GM12878 (cell line): ENCODE data around the gene NAT8L. TPM values are rescaled to one million over a fixed set of nuclear protein-coding genes. Genes with fewer than 3 reads are reported as not detected.

Experiments used
- ATAC-seq: fragments of 200-7000 bp; cut with Tn5 transposase; 3 replicates; pipeline ENCODE4 v1.9.1; 2020; ENCODE audit warnings: mild to moderate bottlenecking, moderate library complexity
- BruUV-seq: library from RNA; stranded (reverse); fragments of 400-500 nt; replicated peaks from 2 replicates; lab custom pipeline; 2021; lab: Mats Ljungman, UMichigan
- CTCF ChIA-PET: fragments of 300-600 bp; sonication (Branson Sonifier 250); formaldehyde crosslinking; extraction: SDS; loops from one replicate; lab custom pipeline; 2021; ENCODE audit warnings: inconsistent platforms; lab: Yijun Ruan, JAX
- POLR2A ChIA-PET: fragments of 350-600 bp; formaldehyde crosslinking; extraction: SDS; loops from one replicate; lab custom pipeline; 2021; ENCODE audit warnings: inconsistent platforms; lab: Charles Lee
- RAD21 ChIA-PET: fragments of 300-600 bp; sonication (Branson Sonifier 250); formaldehyde crosslinking; loops from one replicate; lab custom pipeline; 2023; ENCODE audit warnings: antibody characterized with exemption; ENCODE audit not compliant: unreplicated experiment; lab: Charles Lee
- SMC1A ChIA-PET: fragments of 300-600 bp; sonication (Branson Sonifier 250); formaldehyde crosslinking; loops from one replicate; lab custom pipeline; 2023; ENCODE audit not compliant: unreplicated experiment, uncharacterized antibody; lab: Charles Lee
- DNase-seq: peaks from one replicate; pipeline ENCODE4 v3.0.0-alpha.2; 2011; ENCODE audit warnings: low read depth, low spot score
- FAIRE-seq: peaks from 3 replicates; lab custom pipeline; 2011; peaks lifted over from hg19 to GRCh38; lab: Jason Lieb, UNC
- H2AFZ ChIP-seq: 2 replicates; pipeline ENCODE4 v1.6.0; 2011; ENCODE audit warnings: low read depth, low read length, control low read depth; ENCODE audit not compliant: control insufficient read depth
- H3K27ac ChIP-seq: 2 replicates; pipeline ENCODE4 v1.5.1; 2011; ENCODE audit warnings: control low read depth; ENCODE audit not compliant: control insufficient read depth, insufficient read depth
- H3K27me3 ChIP-seq, 2 experiments: replicated peaks in 1 of 2; 2 replicates each; pipeline versions ENCODE4 v1.6.0 to v1.6.1; 2011; ENCODE audit warnings: low read length in 1 of 2; ENCODE audit not compliant: control insufficient read depth in 2 of 2, insufficient read depth in 2 of 2
- H3K36me3 ChIP-seq, 2 experiments: 2 replicates each; pipeline ENCODE4 v1.5.1; 2011; ENCODE audit warnings: low read length in 1 of 2; ENCODE audit not compliant: control insufficient read depth in 2 of 2, insufficient read depth in 2 of 2
- H3K4me1 ChIP-seq: 2 replicates; pipeline ENCODE4 v1.6.1; 2011; ENCODE audit warnings: mild to moderate bottlenecking, low read length, moderate library complexity, mixed read lengths; ENCODE audit not compliant: control insufficient read depth, insufficient read depth
- H3K4me2 ChIP-seq: 2 replicates; pipeline ENCODE4 v1.6.0; 2011; ENCODE audit warnings: control low read depth; ENCODE audit not compliant: control insufficient read depth, insufficient read depth
- H3K4me3 ChIP-seq: fragments of 200-600 bp; sonication (generic); 2 replicates; pipeline ENCODE4 v1.5.1; 2016
- H3K79me2 ChIP-seq: 2 replicates; pipeline ENCODE4 v1.6.0; 2011; ENCODE audit warnings: low read length; ENCODE audit not compliant: control insufficient read depth, insufficient read depth
- H3K9ac ChIP-seq: 2 replicates; pipeline ENCODE4 v1.8.0; 2011; ENCODE audit warnings: low read length, control low read depth, mixed read lengths; ENCODE audit not compliant: control insufficient read depth, insufficient read depth
- H3K9me3 ChIP-seq: replicated peaks from 3 replicates; pipeline ENCODE4 v1.5.1; 2011; ENCODE audit warnings: mild to moderate bottlenecking, low read length; ENCODE audit not compliant: control insufficient read depth, insufficient read depth
- H4K20me1 ChIP-seq: 2 replicates; pipeline ENCODE4 v1.6.0; 2011; ENCODE audit not compliant: control insufficient read depth, insufficient read depth
- BCL3 ChIP-seq: IDR thresholded peaks from 2 replicates; pipeline ENCODE4 v1.6.1; 2011; ENCODE audit warnings: borderline replicate concordance, low read depth, mild to moderate bottlenecking, moderate library complexity, low read length; ENCODE audit not compliant: insufficient read depth, poor library complexity, severe bottlenecking
- CHD2 ChIP-seq: IDR thresholded peaks from 2 replicates; pipeline ENCODE4 v1.6.1; 2011; ENCODE audit warnings: low read depth, low read length, improper control_type of control experiment, borderline replicate concordance
- CREM ChIP-seq: IDR thresholded peaks from 2 replicates; pipeline ENCODE4 v1.6.1; 2014; ENCODE audit warnings: antibody characterized with exemption, low read depth
- EED ChIP-seq: sonication (generic); IDR thresholded peaks from 2 replicates; pipeline ENCODE4 v1.6.1; 2016; ENCODE audit warnings: antibody characterized with exemption, low read depth
- ETV6 ChIP-seq, 2 experiments: fragments of 450-650 bp in 1 of 2; IDR thresholded peaks in 1 of 2; conservative IDR thresholded peaks in 1 of 2; 2 replicates each; pipeline ENCODE4 v1.6.1; 2014; ENCODE audit warnings: antibody characterized with exemption in 1 of 2, borderline replicate concordance in 1 of 2, low read depth in 1 of 2, mild to moderate bottlenecking in 1 of 2, moderate library complexity in 1 of 2
- MEF2A ChIP-seq: IDR thresholded peaks from 2 replicates; pipeline ENCODE4 v1.6.1; 2011; ENCODE audit warnings: low read depth, mild to moderate bottlenecking, low read length, moderate library complexity; ENCODE audit not compliant: insufficient read depth
- MEF2B ChIP-seq: fragments of 450-650 bp; IDR thresholded peaks from 2 replicates; pipeline ENCODE4 v1.6.1; 2018; ENCODE audit warnings: mild to moderate bottlenecking, moderate library complexity; ENCODE audit not compliant: partially characterized antibody, poor library complexity, severe bottlenecking
- NR2F1 ChIP-seq: fragments of 450-650 bp; conservative IDR thresholded peaks from 2 replicates; pipeline ENCODE4 v1.6.1; 2017; ENCODE audit warnings: mild to moderate bottlenecking
- RUNX3 ChIP-seq: IDR thresholded peaks from 2 replicates; pipeline ENCODE4 v1.6.1; 2012; ENCODE audit warnings: low read length, inconsistent platforms
- ZBTB33 ChIP-seq: fragments of 450-650 bp; IDR thresholded peaks from 2 replicates; pipeline ENCODE4 v1.6.1; 2017; ENCODE audit warnings: mild to moderate bottlenecking
- ZBTB40 ChIP-seq: fragments of 450-650 bp; IDR thresholded peaks from 2 replicates; pipeline ENCODE4 v1.6.1; 2016; ENCODE audit warnings: mild to moderate bottlenecking, moderate library complexity, borderline replicate concordance
- ZNF687 ChIP-seq: fragments of 450-650 bp; IDR thresholded peaks from 2 replicates; pipeline ENCODE4 v1.6.1; 2017; ENCODE audit warnings: mild to moderate bottlenecking, moderate library complexity
- WGBS: methylation state at CpG from one replicate; pipeline ENCODE4 v1.1.6; 2016; ENCODE audit warnings: low lambda C conversion rate; ENCODE audit not compliant: insufficient replicate concordance, insufficient coverage; ENCODE audit errors: missing lambda C conversion rate; 5-methylcytosine and 5-hydroxymethylcytosine counted together
- in situ Hi-C: fragments of 300-500 bp; cut with MboI; formaldehyde crosslinking; loops from 9 replicates; pipeline ENCODE4 v1.14.3; 2018; ENCODE audit warnings: mixed read lengths
- intact Hi-C: fragments of 100-400 bp; cut with micrococcal nuclease; formaldehyde crosslinking; loops from one replicate; pipeline ENCODE4 v1.14.2; 2022; ENCODE audit not compliant: unreplicated experiment
- polyA plus RNA-seq, 11 experiments: library from polyadenylated mRNA; depleted of rRNA in 4 of 11; unstranded in 6 of 11; stranded (reverse) in 5 of 11; fragments of >200 nt; fragmentation: Nextera tagmentation in 4 of 11; fragmentation: Illumina TruSeq in 1 of 11; extraction: Ambion mirVana in 4 of 11; extraction: Trizol in 1 of 11; gene quantifications; 1 replicate in 1 of 11; 2 replicates in 10 of 11; pipeline versions ENCODE4 v1.2.1 to v1.2.3, GENCODE V29; 2011 to 2016; ENCODE audit warnings: inconsistent platforms in 2 of 11, missing spikeins in 2 of 11, low read depth in 1 of 11
- total RNA-seq, 4 experiments: library from RNA; depleted of rRNA in 3 of 4; stranded (reverse); fragments of >200 nt in 3 of 4; fragmentation: Illumina TruSeq in 1 of 4; extraction: Trizol in 1 of 4; gene quantifications; 2 replicates each; pipeline versions ENCODE4 v1.2.1 to v1.2.3, GENCODE V29; 2013 to 2021

Gene NAT8L
- total and polyA plus RNA-seq, 10 of the 15 experiments (the other 5 are each of a cell fraction or from before 2014, with no cell fraction given): 0.01 to 0.31 (median 0.11) TPM; not detected in 5

- H3K4me3 ChIP-seq: no peak overlapping the region
- SMC1A ChIA-PET: no interaction called here
- POLR2A ChIA-PET: no interaction called here
- no peaks in the 10 kb centered on the region for H3K36me3 ChIP-seq
- FAIRE-seq (no peak), ATAC-seq (no peak), DNase-seq (no peak)
- CTCF ChIA-PET: no interaction called here
- in situ Hi-C loops: no loop called here
- H3K4me1 ChIP-seq: no peaks in the 10 kb centered on the region
- no peak overlapping the region for H2AFZ ChIP-seq
- no peaks in the 10 kb centered on the region for H3K79me2 ChIP-seq
- RAD21 ChIA-PET: no interaction called here
- no peak overlapping the region for H3K27ac ChIP-seq
- no peaks in the 10 kb centered on the region; the same call in 2 of the 3 replicates for H3K9me3 ChIP-seq
- no peak overlapping the region for H3K9ac ChIP-seq
- intact Hi-C loops: no loop called here
- no TSS peak for BruUV-seq
- no peaks in the 10 kb centered on the region; a peak in 1 of 4 replicates for H3K27me3 ChIP-seq
- no peaks in the 10 kb centered on the region for H4K20me1 ChIP-seq
- no peak overlapping the region for H3K4me2 ChIP-seq
- WGBS: 16% methylated on average over 7 of the region's 7 CpGs
- TF ChIP-seq MEF2B: no peak
- TF ChIP-seq CREM: no peak
- no peak for TF ChIP-seq ETV6 (conservative IDR thresholded peaks at IDR 0.05 in 1 of 2, IDR thresholded peaks at IDR 0.05 in 1 of 2; ENCODE audit: borderline replicate concordance in 1 of 2, low read depth in 1 of 2)
- TF ChIP-seq CHD2: no peak
- no peak for TF ChIP-seq ZNF687
- TF ChIP-seq NR2F1: no peak
- TF ChIP-seq BCL3: no peak
- no peak for TF ChIP-seq RUNX3
- TF ChIP-seq EED: no peak
- no peak for TF ChIP-seq ZBTB33
- no peak for TF ChIP-seq MEF2A
- TF ChIP-seq ZBTB40: no peak
Observed at GRCh38 chr4:2096073-2096609, 37.0 kb downstream of the NAT8L start.
